K562 (cell line): ENCODE results near the gene CCSAP. TPM values are rescaled to one million over a fixed set of nuclear protein-coding genes. Genes with fewer than 3 reads are reported as not detected.
A peak's percentile ranks its signal among the peaks of the same experiment; 100 is the strongest.

Experiments used
- ATF7 ChIP-seq: fragments of 450-650 bp; IDR thresholded peaks from 2 replicates; pipeline ENCODE4 v1.7.1; 2014; ENCODE audit warnings: mild to moderate bottlenecking, moderate library complexity
- CEBPB ChIP-seq: fragments of 450-650 bp; IDR thresholded peaks from 2 replicates; pipeline ENCODE4 v1.6.1; 2016; ENCODE audit warnings: missing genetic modification characterization, missing compliant biosample characterization
- CTBP1 ChIP-seq: fragments of 450-650 bp; IDR thresholded peaks from 2 replicates; pipeline ENCODE4 v1.6.1; 2016; ENCODE audit warnings: borderline replicate concordance
- CXXC5 ChIP-seq: fragments of 250-450 bp; sonication (Bioruptor Pico); IDR thresholded peaks from 2 replicates; pipeline ENCODE4 v1.8.0; 2022; ENCODE audit warnings: inconsistent platforms, mild to moderate bottlenecking, moderate library complexity
- ETV5 ChIP-seq: sonication (generic); formaldehyde crosslinking; IDR thresholded peaks from 2 replicates; pipeline ENCODE4 v1.4.0; 2020; ENCODE audit warnings: low read depth, mild to moderate bottlenecking, missing genetic modification reagents
- ETV6 ChIP-seq, 3 experiments: fragments of 150-350 bp in 1 of 3; sonication (generic) in 1 of 3; formaldehyde crosslinking in 1 of 3; IDR thresholded peaks; 2 replicates each; pipeline versions ENCODE4 v1.6.1 to v1.8.0; 2014 to 2022; ENCODE audit warnings: borderline replicate concordance in 2 of 3, low read depth in 2 of 3, antibody characterized with exemption in 1 of 3, low read length in 1 of 3, mild to moderate bottlenecking in 1 of 3, missing genetic modification reagents in 1 of 3
- HMGN3 ChIP-seq: IDR thresholded peaks from 2 replicates; pipeline ENCODE4 v1.6.1; 2011; ENCODE audit warnings: borderline replicate concordance, low read depth, mild to moderate bottlenecking, mixed read lengths, low read length; ENCODE audit not compliant: insufficient read length; ENCODE audit errors: extremely low read depth
- KAT2B ChIP-seq: IDR thresholded peaks from one replicate; pipeline ENCODE4 v1.6.1; 2012; ENCODE audit warnings: low read depth, mild to moderate bottlenecking, control low read depth, inconsistent platforms, low read length, moderate library complexity
- NFIC ChIP-seq: fragments of 450-650 bp; IDR thresholded peaks from 2 replicates; pipeline ENCODE4 v1.6.1; 2017; ENCODE audit warnings: mild to moderate bottlenecking, inconsistent platforms
- NONO ChIP-seq, 2 experiments: fragments of 200-400 bp in 1 of 2; fragments of 450-650 bp in 1 of 2; formaldehyde crosslinking in 1 of 2; IDR thresholded peaks; 2 replicates each; pipeline ENCODE4 v1.6.1; 2017; ENCODE audit warnings: low read depth in 2 of 2, mild to moderate bottlenecking in 2 of 2, moderate library complexity in 2 of 2, low read length in 1 of 2
- NR2C2 ChIP-seq, 2 experiments: fragments of 200-800 bp in 1 of 2; sonication (Bioruptor generic) in 1 of 2; sonication (generic) in 1 of 2; formaldehyde crosslinking in 1 of 2; IDR thresholded peaks; 2 replicates each; pipeline versions ENCODE4 v1.6.1 to v1.8.0; 2016 to 2022; ENCODE audit warnings: mild to moderate bottlenecking in 1 of 2, missing compliant biosample characterization in 1 of 2, missing genetic modification characterization in 1 of 2, missing genetic modification reagents in 1 of 2
- NRF1 ChIP-seq, 2 experiments: fragments of 450-650 bp; IDR thresholded peaks in 1 of 2; conservative IDR thresholded peaks in 1 of 2; 2 replicates each; pipeline ENCODE4 v1.6.1; 2014; ENCODE audit warnings: mild to moderate bottlenecking in 2 of 2
- RB1 ChIP-seq: fragments of 450-650 bp; IDR thresholded peaks from 2 replicates; pipeline ENCODE4 v1.6.1; 2017; ENCODE audit warnings: low read depth, mild to moderate bottlenecking
- SOX6 ChIP-seq: fragments of 450-650 bp; IDR thresholded peaks from 2 replicates; pipeline ENCODE4 v1.6.1; 2014; ENCODE audit warnings: mild to moderate bottlenecking
- SUPT5H ChIP-seq: fragments of 450-650 bp; IDR thresholded peaks from 2 replicates; pipeline ENCODE4 v1.6.1; 2016
- TRIM28 ChIP-seq: fragments of 450-650 bp; IDR thresholded peaks from 2 replicates; pipeline ENCODE4 v1.6.1; 2017
- WHSC1 ChIP-seq: IDR thresholded peaks from one replicate; pipeline ENCODE4 v1.6.1; 2012; ENCODE audit warnings: low read length, control low read depth, inconsistent platforms
- ZFX ChIP-seq: sonication (generic); formaldehyde crosslinking; IDR thresholded peaks from 2 replicates; pipeline ENCODE4 v1.8.0; 2022; ENCODE audit warnings: mild to moderate bottlenecking, missing genetic modification reagents, moderate library complexity
- ZKSCAN3 ChIP-seq: fragments of 250-450 bp; sonication (Bioruptor Pico); IDR thresholded peaks from 2 replicates; pipeline ENCODE4 v1.4.0; 2020
- ZNF121 ChIP-seq: sonication (generic); formaldehyde crosslinking; conservative IDR thresholded peaks from 2 replicates; pipeline ENCODE4 v1.8.0; 2022; ENCODE audit warnings: missing genetic modification reagents
- polyA plus RNA-seq, 8 experiments: library from polyadenylated mRNA; depleted of rRNA in 4 of 8; stranded (reverse) in 5 of 8; unstranded in 3 of 8; fragments of >200 nt; fragmentation: Nextera tagmentation in 2 of 8; fragmentation: Illumina TruSeq in 1 of 8; extraction: Ambion mirVana in 2 of 8; extraction: Trizol in 1 of 8; gene quantifications; 2 replicates each; pipeline versions ENCODE4 v1.2.1 to v1.2.3, GENCODE V29; 2011 to 2014; ENCODE audit warnings: inconsistent platforms in 1 of 8, missing spikeins in 1 of 8
- total RNA-seq, 7 experiments: library from RNA; depleted of rRNA in 6 of 7; stranded (reverse); fragments of >200 nt in 6 of 7; fragmentation: Illumina TruSeq in 2 of 7; extraction: Trizol in 2 of 7; gene quantifications; 2 replicates each; pipeline versions ENCODE4 v1.2.1 to v1.2.3, GENCODE V29; 2011 to 2021; ENCODE audit warnings: low replicate concordance in 1 of 7
- TF ChIP-seq, protein P1 (sequence below): sonication (generic); formaldehyde crosslinking; IDR thresholded peaks from 2 replicates; pipeline ENCODE4 v1.8.0; 2022; ENCODE audit warnings: mild to moderate bottlenecking, low read depth, missing genetic modification reagents
- TF ChIP-seq, protein P2 (sequence below): fragments of 450-650 bp; IDR thresholded peaks from 2 replicates; pipeline ENCODE4 v1.6.1; 2016; ENCODE audit warnings: borderline replicate concordance
- TF ChIP-seq, protein P3 (sequence below), 3 experiments: fragments of 200-800 bp in 1 of 3; sonication (Bioruptor generic) in 1 of 3; sonication (generic) in 1 of 3; formaldehyde crosslinking in 1 of 3; IDR thresholded peaks; 2 replicates each; pipeline versions ENCODE4 v1.6.1 to v1.8.0; 2016 to 2022; ENCODE audit warnings: mild to moderate bottlenecking in 2 of 3, missing compliant biosample characterization in 2 of 3, missing genetic modification characterization in 2 of 3, missing genetic modification reagents in 1 of 3

CCSAP gene
- total and polyA plus RNA-seq, 9 of the 15 experiments (the other 6 are each of a cell fraction or from before 2014, with no cell fraction given) = 3.6 to 15.9 (median 9.5) TPM

- TF ChIP-seq, protein P1, sequence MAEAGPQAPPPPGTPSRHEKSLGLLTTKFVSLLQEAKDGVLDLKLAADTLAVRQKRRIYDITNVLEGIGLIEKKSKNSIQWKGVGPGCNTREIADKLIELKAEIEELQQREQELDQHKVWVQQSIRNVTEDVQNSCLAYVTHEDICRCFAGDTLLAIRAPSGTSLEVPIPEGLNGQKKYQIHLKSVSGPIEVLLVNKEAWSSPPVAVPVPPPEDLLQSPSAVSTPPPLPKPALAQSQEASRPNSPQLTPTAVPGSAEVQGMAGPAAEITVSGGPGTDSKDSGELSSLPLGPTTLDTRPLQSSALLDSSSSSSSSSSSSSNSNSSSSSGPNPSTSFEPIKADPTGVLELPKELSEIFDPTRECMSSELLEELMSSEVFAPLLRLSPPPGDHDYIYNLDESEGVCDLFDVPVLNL = peak; percentile 91
- no peak for TF ChIP-seq ZNF121 (CRISPR knock-in tag)
- TF ChIP-seq, protein P2, sequence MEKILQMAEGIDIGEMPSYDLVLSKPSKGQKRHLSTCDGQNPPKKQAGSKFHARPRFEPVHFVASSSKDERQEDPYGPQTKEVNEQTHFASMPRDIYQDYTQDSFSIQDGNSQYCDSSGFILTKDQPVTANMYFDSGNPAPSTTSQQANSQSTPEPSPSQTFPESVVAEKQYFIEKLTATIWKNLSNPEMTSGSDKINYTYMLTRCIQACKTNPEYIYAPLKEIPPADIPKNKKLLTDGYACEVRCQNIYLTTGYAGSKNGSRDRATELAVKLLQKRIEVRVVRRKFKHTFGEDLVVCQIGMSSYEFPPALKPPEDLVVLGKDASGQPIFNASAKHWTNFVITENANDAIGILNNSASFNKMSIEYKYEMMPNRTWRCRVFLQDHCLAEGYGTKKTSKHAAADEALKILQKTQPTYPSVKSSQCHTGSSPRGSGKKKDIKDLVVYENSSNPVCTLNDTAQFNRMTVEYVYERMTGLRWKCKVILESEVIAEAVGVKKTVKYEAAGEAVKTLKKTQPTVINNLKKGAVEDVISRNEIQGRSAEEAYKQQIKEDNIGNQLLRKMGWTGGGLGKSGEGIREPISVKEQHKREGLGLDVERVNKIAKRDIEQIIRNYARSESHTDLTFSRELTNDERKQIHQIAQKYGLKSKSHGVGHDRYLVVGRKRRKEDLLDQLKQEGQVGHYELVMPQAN = peak; percentile 45; the same call in 1 of the 2 replicates
- TF ChIP-seq HMGN3 = peak; percentile 58
- peak in 1 of 2 experiments; percentile 39; a peak in 2 of 4 replicates for TF ChIP-seq NONO (IDR thresholded peaks at IDR 0.05; ENCODE audit: low read depth in 2 of 2, low read length in 1 of 2)
- TF ChIP-seq WHSC1 = no peak
- peak; percentile 39 for TF ChIP-seq RB1
- TF ChIP-seq CTBP1 = peak; percentile 21
- no peak for TF ChIP-seq TRIM28
- 0 out of 2 replicates have a peak, but pooled peaks have one; percentile 9 for TF ChIP-seq SOX6
- TF ChIP-seq CXXC5 (CRISPR knock-in tag) = peak; percentile 77
- no peak for TF ChIP-seq ZKSCAN3
- peak; percentile 63 for TF ChIP-seq ATF7
- peak; percentile 35; the same call in 1 of the 2 replicates for TF ChIP-seq NR2C2 (CRISPR knock-in tag; IDR thresholded peaks at IDR 0.05)
- no peak for TF ChIP-seq NR2C2 (tag; IDR thresholded peaks at IDR 0.05)
- TF ChIP-seq CEBPB (tag) = 0 out of 2 replicates have a peak, but pooled peaks have one; percentile 9
- peak; percentile 96 for TF ChIP-seq ZFX (CRISPR knock-in tag)
- peak; percentile 90 to 91 for TF ChIP-seq NRF1 (conservative IDR thresholded peaks at IDR 0.05 in 1 of 2, IDR thresholded peaks at IDR 0.05 in 1 of 2)
- TF ChIP-seq, protein P3, sequence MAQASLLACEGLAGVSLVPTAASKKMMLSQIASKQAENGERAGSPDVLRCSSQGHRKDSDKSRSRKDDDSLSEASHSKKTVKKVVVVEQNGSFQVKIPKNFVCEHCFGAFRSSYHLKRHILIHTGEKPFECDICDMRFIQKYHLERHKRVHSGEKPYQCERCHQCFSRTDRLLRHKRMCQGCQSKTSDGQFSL (CRISPR knock-in tag; IDR thresholded peaks at IDR 0.05) = 0 out of 2 replicates have a peak, but pooled peaks have one; percentile 69
- TF ChIP-seq, protein P3 (tag; IDR thresholded peaks at IDR 0.05) = no peak
- no peak for TF ChIP-seq ETV6 (IDR thresholded peaks at IDR 0.05; ENCODE audit: borderline replicate concordance in 1 of 2, low read depth in 2 of 2, low read length in 1 of 2)
- TF ChIP-seq ETV6 (CRISPR knock-in tag; IDR thresholded peaks at IDR 0.05; ENCODE audit: borderline replicate concordance) = peak; percentile 79; the same call in 1 of the 2 replicates
- no peak for TF ChIP-seq KAT2B
- TF ChIP-seq SUPT5H = peak; percentile 77
- 0 out of 2 replicates have a peak, but pooled peaks have one; percentile 16 for TF ChIP-seq NFIC
- peak; percentile 20 for TF ChIP-seq ETV5 (CRISPR knock-in tag)
Measured at GRCh38 chr1:229341774-229342655, 832 bp downstream of the CCSAP start (continued).
